Glutamatergic neuron (in vitro differentiated cells): ENCODE data around the gene SEPTIN6. TPM values are rescaled to one million over a fixed set of nuclear protein-coding genes. Genes with fewer than 3 reads are reported as not detected.

Experiments
- DNase-seq: peaks from one replicate; pipeline ENCODE4 v3.0.0; 2022
- H3K27ac Mint-ChIP-seq: one replicate; pipeline ENCODE4 v1.8.0; 2020; ENCODE audit warnings: mild to moderate bottlenecking, mixed read lengths, inconsistent platforms; ENCODE audit not compliant: unreplicated experiment
- H3K27me3 Mint-ChIP-seq: one replicate; pipeline ENCODE4 v1.8.0; 2020; ENCODE audit warnings: mild to moderate bottlenecking, moderate library complexity, mixed read lengths, inconsistent platforms; ENCODE audit not compliant: unreplicated experiment
- H3K36me3 Mint-ChIP-seq: one replicate; pipeline ENCODE4 v1.8.0; 2020; ENCODE audit warnings: mild to moderate bottlenecking, mixed read lengths, inconsistent platforms; ENCODE audit not compliant: unreplicated experiment
- H3K4me1 Mint-ChIP-seq: one replicate; pipeline ENCODE4 v1.8.0; 2020; ENCODE audit warnings: mild to moderate bottlenecking, low read depth, mixed read lengths, inconsistent platforms; ENCODE audit not compliant: unreplicated experiment
- H3K4me3 Mint-ChIP-seq: one replicate; pipeline ENCODE4 v1.8.0; 2020; ENCODE audit warnings: mild to moderate bottlenecking, mixed read lengths, inconsistent platforms; ENCODE audit not compliant: unreplicated experiment
- H3K9me3 Mint-ChIP-seq: one replicate; pipeline ENCODE4 v1.8.0; 2020; ENCODE audit warnings: mild to moderate bottlenecking, moderate library complexity, mixed read lengths, inconsistent platforms; ENCODE audit not compliant: unreplicated experiment
- CTCF ChIP-seq: fragments of 200-600 bp; sonication (generic); IDR thresholded peaks from one replicate; pipeline ENCODE4 v1.5.0; 2021; ENCODE audit not compliant: partially characterized antibody, unreplicated experiment
- total RNA-seq: library from RNA; stranded (reverse); fragmentation: NEBNext Ultra II Directional; extraction: Animal tissue kit (Norgen Biotek cat#: 25700); gene quantifications from one replicate; pipeline ENCODE4 v1.2.1, GENCODE V29; 2021; ENCODE audit not compliant: unreplicated experiment

Gene SEPTIN6
- total RNA-seq, 1 donor from 2014 or later = 243 TPM

DNA sequence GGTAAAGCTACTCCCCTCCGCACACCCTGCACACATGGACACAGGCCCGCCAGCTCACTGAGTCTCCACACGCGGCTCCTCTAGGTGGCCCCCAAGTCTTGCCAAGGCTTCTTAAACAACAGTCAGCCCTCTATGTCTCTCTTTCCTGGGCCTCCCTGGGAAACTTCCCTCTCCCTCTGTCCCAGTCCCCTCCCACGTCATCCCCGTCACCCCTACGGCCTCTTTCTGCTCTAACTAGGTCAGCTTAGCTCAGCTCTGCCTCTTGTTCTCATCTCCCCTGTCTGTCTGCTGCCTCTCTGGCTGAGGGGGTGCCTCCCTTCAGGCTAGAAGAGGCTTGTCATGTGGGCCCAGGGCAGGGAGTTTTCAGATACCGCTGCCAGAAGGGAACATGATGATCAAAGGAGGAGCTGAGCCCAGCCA, 38.8 kb downstream of the SEPTIN6 start:
- TF ChIP-seq CTCF = no peak

DNA sequence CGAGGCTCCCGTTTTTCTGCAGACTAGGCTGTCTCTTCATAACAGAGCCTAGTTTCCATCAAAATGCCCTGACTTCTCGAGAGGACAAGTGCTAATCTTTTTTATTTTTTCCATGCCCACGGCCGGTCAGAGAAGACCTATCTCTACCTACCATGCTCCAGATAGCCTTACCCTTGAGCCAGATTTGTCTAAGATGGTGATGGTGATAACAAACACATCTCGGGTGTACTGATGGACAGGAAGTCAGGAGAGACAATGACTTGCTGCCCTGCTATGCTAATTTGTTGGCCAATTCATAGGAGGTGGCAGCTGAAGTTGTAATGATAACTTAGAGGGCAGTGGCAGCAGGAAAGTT, 44.6 kb downstream of the SEPTIN6 start:
- Mint-ChIP-seq H3K36me3 (no peaks in the 10 kb centered on the region), H3K27me3 (no peaks in the 10 kb centered on the region), H3K4me3 (no peak overlapping the region), H3K27ac (no peak overlapping the region), H3K4me1 (peaks cover 3% of the 10 kb centered on the region), H3K9me3 (peaks cover 3% of the 10 kb centered on the region)
- TF ChIP-seq CTCF = no peak
- no peak for DNase-seq

More for the DNA sequence above, 38.8 kb downstream of the SEPTIN6 start:
- Mint-ChIP-seq H3K9me3 (peaks cover 9% of the 10 kb centered on the region), H3K27me3 (peaks cover 10% of the 10 kb centered on the region), H3K27ac (no peak overlapping the region), H3K36me3 (peaks cover 4% of the 10 kb centered on the region), H3K4me1 (peaks cover 5% of the 10 kb centered on the region), H3K4me3 (no peak overlapping the region)
- DNase-seq = no peak

- Mint-ChIP-seq H3K27ac (no peak overlapping the region), H3K36me3 (no peaks in the 10 kb centered on the region), H3K4me1 (peaks cover 9% of the 10 kb centered on the region), H3K9me3 (peaks cover 3% of the 10 kb centered on the region), H3K4me3 (no peak overlapping the region), H3K27me3 (no peaks in the 10 kb centered on the region)
- no peak for TF ChIP-seq CTCF
- no peak for DNase-seq
Measured at GRCh38 chrX:119647552-119648420, 45.2 kb downstream of the SEPTIN6 start.

- no peak for TF ChIP-seq CTCF
- DNase-seq = no peak
- Mint-ChIP-seq H3K27me3 (no peaks in the 10 kb centered on the region), H3K4me1 (peaks cover 13% of the 10 kb centered on the region), H3K27ac (no peak overlapping the region), H3K36me3 (no peaks in the 10 kb centered on the region), H3K9me3 (peaks cover 3% of the 10 kb centered on the region), H3K4me3 (no peak overlapping the region)
Measured at GRCh38 chrX:119647089-119647488, 45.9 kb downstream of the SEPTIN6 start.

DNA sequence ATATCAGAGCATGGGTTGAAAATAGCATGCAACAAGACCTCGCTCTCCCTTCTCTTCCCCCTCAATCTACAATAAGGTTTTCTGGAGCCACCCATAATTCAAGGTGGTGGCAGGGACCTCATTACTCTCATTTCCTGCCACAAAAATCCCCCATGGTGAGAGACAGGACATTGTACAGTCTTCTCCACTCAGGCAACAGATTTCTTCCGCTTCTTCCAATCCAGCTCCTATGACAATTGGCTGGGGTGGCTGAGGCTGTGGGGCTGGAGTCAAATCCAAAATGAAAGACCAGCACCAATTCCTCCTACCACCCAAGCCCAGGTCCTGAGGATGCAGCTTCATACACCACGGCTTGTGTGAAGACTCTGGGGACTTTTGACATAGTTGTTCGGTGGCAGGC, 46.5 kb downstream of the SEPTIN6 start:
- TF ChIP-seq CTCF = no peak
- H3K36me3 Mint-ChIP-seq = no peaks in the 10 kb centered on the region
- H3K9me3 Mint-ChIP-seq = peaks cover 6% of the 10 kb centered on the region
- no peaks in the 10 kb centered on the region for H3K27me3 Mint-ChIP-seq
- no peak overlapping the region for H3K4me3 Mint-ChIP-seq
- peaks cover 13% of the 10 kb centered on the region for H3K4me1 Mint-ChIP-seq
- no peak for DNase-seq
- no peak overlapping the region for H3K27ac Mint-ChIP-seq
